ACC112 (cell line): ENCODE measurements around the gene SLC35G2.
A peak's percentile ranks its signal among the peaks of the same experiment; 100 is the strongest.

Experiments used
- H2AFZ ChIP-seq: fragments of 200-600 bp; sonication (generic); one replicate; pipeline ENCODE4 v1.6.0; 2017; ENCODE audit warnings: antibody characterized with exemption, low read length; ENCODE audit not compliant: unreplicated experiment
- H3K27ac ChIP-seq: fragments of 200-600 bp; sonication (generic); 2 replicates; pipeline ENCODE4 v1.5.1; 2014; ENCODE audit warnings: low read depth, mild to moderate bottlenecking, antibody characterized with exemption, low read length, moderate library complexity
- H3K27me3 ChIP-seq: fragments of 200-600 bp; sonication (generic); 2 replicates; pipeline ENCODE4 v1.6.1; 2014; ENCODE audit warnings: mild to moderate bottlenecking, antibody characterized with exemption, low read length, moderate library complexity, mixed read lengths; ENCODE audit not compliant: insufficient read depth
- H3K36me3 ChIP-seq: fragments of 200-600 bp; sonication (generic); 2 replicates; pipeline ENCODE4 v1.6.1; 2016; ENCODE audit warnings: mild to moderate bottlenecking, antibody characterized with exemption, low read length, moderate library complexity, mixed read lengths; ENCODE audit not compliant: insufficient read depth
- H3K4me1 ChIP-seq: fragments of 200-600 bp; sonication (generic); one replicate; pipeline ENCODE4 v1.6.1; 2016; ENCODE audit warnings: low read length, mixed read lengths; ENCODE audit not compliant: insufficient read depth, unreplicated experiment, control insufficient read depth
- H3K4me3 ChIP-seq: fragments of 200-600 bp; sonication (generic); 2 replicates; pipeline ENCODE4 v1.5.1; 2014; ENCODE audit warnings: mild to moderate bottlenecking, low read depth, low read length
- H3K79me2 ChIP-seq: fragments of 200-600 bp; sonication (generic); one replicate; pipeline ENCODE4 v1.6.0; 2016; ENCODE audit warnings: low read length; ENCODE audit not compliant: control insufficient read depth, unreplicated experiment, insufficient read depth

The SLC35G2 gene

GRCh38 chr3:136802481-136802996 lies 16.4 kb upstream of the SLC35G2 start:
- Histone ChIP-seq H3K36me3 (no peaks in the 10 kb centered on the region), H3K27ac (no peak overlapping the region), H3K4me3 (no peak overlapping the region), H2AFZ (peak overlapping the region; percentile 40), H3K27me3 (no peaks in the 10 kb centered on the region), H3K4me1 (no peaks in the 10 kb centered on the region), H3K79me2 (no peaks in the 10 kb centered on the region)

GRCh38 chr3:136804141-136804540 lies 14.8 kb upstream of the SLC35G2 start:
- Histone ChIP-seq H3K4me3 (no peak overlapping the region), H3K36me3 (no peaks in the 10 kb centered on the region)

GRCh38 chr3:136804813-136805212 lies 14.1 kb upstream of the SLC35G2 start:
- Histone ChIP-seq H3K36me3 (no peaks in the 10 kb centered on the region), H3K79me2 (no peaks in the 10 kb centered on the region), H3K27ac (no peak overlapping the region), H3K4me3 (no peak overlapping the region), H3K27me3 (no peaks in the 10 kb centered on the region), H3K4me1 (no peaks in the 10 kb centered on the region), H2AFZ (no peak overlapping the region)

More at GRCh38 chr3:136804141-136804540, 14.8 kb upstream of the SLC35G2 start:
- Histone ChIP-seq H3K27me3 (no peaks in the 10 kb centered on the region), H3K27ac (no peak overlapping the region), H3K4me1 (no peaks in the 10 kb centered on the region), H3K79me2 (no peaks in the 10 kb centered on the region), H2AFZ (no peak overlapping the region)

GRCh38 chr3:136805795-136806194 lies 13.1 kb upstream of the SLC35G2 start:
- Histone ChIP-seq H3K4me3 (no peak overlapping the region), H3K36me3 (no peaks in the 10 kb centered on the region), H3K79me2 (no peaks in the 10 kb centered on the region), H3K4me1 (no peaks in the 10 kb centered on the region), H3K27me3 (no peaks in the 10 kb centered on the region), H2AFZ (no peak overlapping the region), H3K27ac (no peak overlapping the region)

GRCh38 chr3:136811701-136812100 lies 7.2 kb upstream of the SLC35G2 start:
- no peak overlapping the region for H3K27ac ChIP-seq
- no peaks in the 10 kb centered on the region for H3K36me3 ChIP-seq
- H3K27me3 ChIP-seq: no peaks in the 10 kb centered on the region
- no peaks in the 10 kb centered on the region for H3K4me1 ChIP-seq
- no peak overlapping the region for H2AFZ ChIP-seq
- H3K79me2 ChIP-seq: no peaks in the 10 kb centered on the region
- H3K4me3 ChIP-seq: no peak overlapping the region

GRCh38 chr3:136817448-136817847 lies 1.5 kb upstream of the SLC35G2 start:
- peaks cover 16% of the 10 kb centered on the region for H3K4me1 ChIP-seq
- no peaks in the 10 kb centered on the region for H3K27me3 ChIP-seq
- no peak overlapping the region for H3K27ac ChIP-seq
- H3K4me3 ChIP-seq: no peak overlapping the region
- H3K36me3 ChIP-seq: peaks cover under 1% of the 10 kb centered on the region; the same call in 1 of the 2 replicates
- peaks cover 20% of the 10 kb centered on the region for H3K79me2 ChIP-seq
- no peak overlapping the region for H2AFZ ChIP-seq

- Histone ChIP-seq H3K27ac (peak overlapping the region; percentile 66), H2AFZ (peak overlapping the region; percentile 84)
These were observed 646 bp upstream of the SLC35G2 start for GRCh38 chr3:136818191-136818768.

GRCh38 chr3:136819392-136819730 lies 435 bp downstream of the SLC35G2 start:
- Histone ChIP-seq H3K27ac (peak overlapping the region; percentile 66), H3K36me3 (peaks cover 4% of the 10 kb centered on the region), H3K4me1 (peaks cover 16% of the 10 kb centered on the region), H3K4me3 (peak overlapping the region; percentile 86), H3K27me3 (no peaks in the 10 kb centered on the region), H2AFZ (peak overlapping the region; percentile 84), H3K79me2 (peaks cover 38% of the 10 kb centered on the region)

More at GRCh38 chr3:136818191-136818768, 646 bp upstream of the SLC35G2 start:
- peaks cover 28% of the 10 kb centered on the region for H3K79me2 ChIP-seq
- peaks cover 16% of the 10 kb centered on the region for H3K4me1 ChIP-seq
- no peaks in the 10 kb centered on the region for H3K27me3 ChIP-seq
- peaks cover 4% of the 10 kb centered on the region for H3K36me3 ChIP-seq
- H3K4me3 ChIP-seq: peak overlapping the region; percentile 86

- H3K79me2 ChIP-seq: peaks cover 44% of the 10 kb centered on the region
- H3K4me3 ChIP-seq: peak overlapping the region; percentile 86
- H3K27me3 ChIP-seq: no peaks in the 10 kb centered on the region
- peaks cover 16% of the 10 kb centered on the region for H3K4me1 ChIP-seq
- peaks cover 4% of the 10 kb centered on the region for H3K36me3 ChIP-seq
- H2AFZ ChIP-seq: peak overlapping the region; percentile 84
- H3K27ac ChIP-seq: peak overlapping the region; percentile 66
These were observed 1.1 kb downstream of the SLC35G2 start for GRCh38 chr3:136819731-136820679.

GRCh38 chr3:136831461-136831860 lies 12.5 kb downstream of the SLC35G2 start:
- H3K36me3 ChIP-seq: no peaks in the 10 kb centered on the region
- no peak overlapping the region for H3K4me3 ChIP-seq
- H2AFZ ChIP-seq: no peak overlapping the region
- H3K27ac ChIP-seq: no peak overlapping the region
- H3K79me2 ChIP-seq: peaks cover 69% of the 10 kb centered on the region
- H3K27me3 ChIP-seq: no peaks in the 10 kb centered on the region
- peaks cover 17% of the 10 kb centered on the region for H3K4me1 ChIP-seq
